Liver (tissue), 9 donors: Measurements from ENCODE around the gene RABL6. TPM values are rescaled to one million over a fixed set of nuclear protein-coding genes. Genes with fewer than 3 reads are reported as not detected.

Experiments used
- DNase-seq: peaks from one replicate; pipeline ENCODE4 v3.0.0-alpha.2; 2017; ENCODE audit warnings: low spot score
- H3K27ac ChIP-seq, 2 donors: one replicate each; pipeline ENCODE4 v1.7.0; 2013; ENCODE audit warnings: inconsistent platforms in 2 of 2, low read length in 2 of 2, control low read depth in 1 of 2, low read depth in 1 of 2, mild to moderate bottlenecking in 1 of 2
- H3K27me3 ChIP-seq, 4 donors: one replicate each; pipeline versions ENCODE4 v1.6.1 to v1.7.0; 2013; ENCODE audit warnings: low read length in 3 of 4, inconsistent platforms in 1 of 4, mild to moderate bottlenecking in 1 of 4, moderate library complexity in 1 of 4; ENCODE audit not compliant: control insufficient read depth in 4 of 4, insufficient read depth in 4 of 4
- H3K36me3 ChIP-seq, 4 donors: one replicate each; pipeline versions ENCODE4 v1.6.1 to v1.7.0; 2013; ENCODE audit warnings: low read length in 3 of 4, mild to moderate bottlenecking in 3 of 4, low read depth in 1 of 4, moderate library complexity in 1 of 4; ENCODE audit not compliant: control insufficient read depth in 4 of 4, insufficient read depth in 3 of 4
- H3K4me1 ChIP-seq, 4 donors: one replicate each; pipeline versions ENCODE4 v1.6.1 to v1.7.0; 2013; ENCODE audit warnings: low read length in 3 of 4, mild to moderate bottlenecking in 3 of 4, moderate library complexity in 1 of 4; ENCODE audit not compliant: control insufficient read depth in 4 of 4, insufficient read depth in 4 of 4
- H3K4me3 ChIP-seq, 3 donors: one replicate each; pipeline versions ENCODE4 v1.6.1 to v1.7.0; 2013; ENCODE audit warnings: low read length in 3 of 3, control low read depth in 1 of 3, low read depth in 1 of 3, mild to moderate bottlenecking in 1 of 3
- H3K9ac ChIP-seq, 2 donors: one replicate each; pipeline ENCODE4 v1.7.0; 2013; ENCODE audit warnings: low read length in 2 of 2, mild to moderate bottlenecking in 2 of 2, moderate library complexity in 2 of 2, control low read depth in 1 of 2, low read depth in 1 of 2
- H3K9me3 ChIP-seq, 4 donors: one replicate each; pipeline versions ENCODE4 v1.6.1 to v1.7.0; 2013; ENCODE audit warnings: low read length in 3 of 4; ENCODE audit not compliant: control insufficient read depth in 4 of 4
- EGR1 ChIP-seq, 2 donors: IDR thresholded peaks; 2 replicates each; pipeline ENCODE4 v1.6.1; 2016 to 2018; ENCODE audit warnings: antibody characterized with exemption in 2 of 2, low read depth in 2 of 2
- FOXA1 ChIP-seq: IDR thresholded peaks from 2 replicates; pipeline ENCODE4 v1.6.1; 2016; ENCODE audit warnings: antibody characterized with exemption
- FOXA2 ChIP-seq: IDR thresholded peaks from 2 replicates; pipeline ENCODE4 v1.6.1; 2016; ENCODE audit warnings: antibody characterized with exemption
- GABPA ChIP-seq, 2 donors: IDR thresholded peaks in 1 of 2; conservative IDR thresholded peaks in 1 of 2; 2 replicates each; pipeline ENCODE4 v1.6.1; 2016; ENCODE audit warnings: antibody characterized with exemption in 2 of 2, mild to moderate bottlenecking in 1 of 2, moderate library complexity in 1 of 2
- HNF4G ChIP-seq: IDR thresholded peaks from 2 replicates; pipeline ENCODE4 v1.6.1; 2016; ENCODE audit warnings: antibody characterized with exemption
- JUND ChIP-seq, 2 donors: IDR thresholded peaks; 2 replicates each; pipeline ENCODE4 v1.6.1; 2016; ENCODE audit warnings: antibody characterized with exemption in 2 of 2
- RAD21 ChIP-seq, 2 donors: IDR thresholded peaks; 2 replicates each; pipeline ENCODE4 v1.6.1; 2016; ENCODE audit warnings: antibody characterized with exemption in 2 of 2, mild to moderate bottlenecking in 2 of 2
- RXRA ChIP-seq, 2 donors: IDR thresholded peaks; 2 replicates each; pipeline ENCODE4 v1.6.1; 2017 to 2018; ENCODE audit warnings: antibody characterized with exemption in 2 of 2, mild to moderate bottlenecking in 1 of 2
- SP1 ChIP-seq: IDR thresholded peaks from 2 replicates; pipeline ENCODE4 v1.6.1; 2018; ENCODE audit warnings: antibody characterized with exemption, mild to moderate bottlenecking
- YY1 ChIP-seq: IDR thresholded peaks from 2 replicates; pipeline ENCODE4 v1.6.1; 2016; ENCODE audit warnings: antibody characterized with exemption, mild to moderate bottlenecking
- WGBS: extraction: QIAGEN DNeasy Blood & Tissue Kit; methylation state at CpG from one replicate; pipeline ENCODE4 v1.1.7; 2013; 5-methylcytosine and 5-hydroxymethylcytosine counted together
- polyA plus RNA-seq, 2 donors: library from polyadenylated mRNA; stranded (reverse) in 1 of 2; unstranded in 1 of 2; fragments of 200-250 nt in 1 of 2; fragments of >200 nt in 1 of 2; fragmentation: Nextera tagmentation in 1 of 2; extraction: Ambion mirVana in 1 of 2; gene quantifications; one replicate each; pipeline versions ENCODE4 v1.2.1 to v1.2.3, GENCODE V29; 2013 to 2015
- total RNA-seq, 2 donors: library from RNA; depleted of rRNA; stranded (reverse); fragments of >200 nt; gene quantifications; one replicate each; pipeline ENCODE4 v1.2.3, GENCODE V29; 2014
- TF ChIP-seq, protein P1 (sequence below): fragments of 150-350 bp; IDR thresholded peaks from 2 replicates; pipeline ENCODE4 v1.5.1; 2017; ENCODE audit warnings: improper control_type of control experiment, low read depth, low read length; ENCODE audit not compliant: missing input control
- TF ChIP-seq, protein P2 (sequence below): IDR thresholded peaks from 2 replicates; pipeline ENCODE4 v1.6.1; 2016; ENCODE audit warnings: antibody characterized with exemption
- TF ChIP-seq, protein P3 (sequence below): IDR thresholded peaks from 2 replicates; pipeline ENCODE4 v1.6.1; 2016; ENCODE audit warnings: antibody characterized with exemption, mild to moderate bottlenecking
- TF ChIP-seq, protein P4 (sequence below): IDR thresholded peaks from 2 replicates; pipeline ENCODE4 v1.6.1; 2016; ENCODE audit warnings: antibody characterized with exemption
- TF ChIP-seq, protein P5 (sequence below): IDR thresholded peaks from 2 replicates; pipeline ENCODE4 v1.6.1; 2016; ENCODE audit warnings: antibody characterized with exemption
- donor health status: healthy.
- donor health status: healthy.
- donor health status: healthy.
- donor health status: healthy.
- donor health status: healthy.

RABL6 gene
- total and polyA plus RNA-seq, 4 donors: 3.6 to 32.6 (median 10.7) TPM

DNA sequence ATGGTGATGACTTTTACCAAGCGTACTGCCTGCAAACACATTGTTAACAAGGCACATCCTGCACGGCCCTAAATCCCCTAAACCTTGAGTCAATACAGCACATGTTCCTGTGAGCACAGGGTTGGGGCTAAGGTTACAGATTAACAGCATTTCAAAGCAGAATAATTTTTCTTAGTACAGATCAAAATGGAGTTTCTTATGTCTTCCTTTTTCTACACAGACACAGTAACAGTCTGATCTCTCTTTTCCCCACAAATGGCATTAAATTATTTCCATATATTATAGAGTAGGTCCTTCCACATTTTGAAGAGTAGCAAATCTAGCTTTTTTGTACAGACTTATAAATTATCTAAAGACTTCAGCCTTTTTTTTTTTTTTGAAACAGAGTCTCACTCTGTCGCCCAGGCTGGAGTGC lies 18.2 kb upstream of the RABL6 start (continued):
- TF ChIP-seq, protein P1, sequence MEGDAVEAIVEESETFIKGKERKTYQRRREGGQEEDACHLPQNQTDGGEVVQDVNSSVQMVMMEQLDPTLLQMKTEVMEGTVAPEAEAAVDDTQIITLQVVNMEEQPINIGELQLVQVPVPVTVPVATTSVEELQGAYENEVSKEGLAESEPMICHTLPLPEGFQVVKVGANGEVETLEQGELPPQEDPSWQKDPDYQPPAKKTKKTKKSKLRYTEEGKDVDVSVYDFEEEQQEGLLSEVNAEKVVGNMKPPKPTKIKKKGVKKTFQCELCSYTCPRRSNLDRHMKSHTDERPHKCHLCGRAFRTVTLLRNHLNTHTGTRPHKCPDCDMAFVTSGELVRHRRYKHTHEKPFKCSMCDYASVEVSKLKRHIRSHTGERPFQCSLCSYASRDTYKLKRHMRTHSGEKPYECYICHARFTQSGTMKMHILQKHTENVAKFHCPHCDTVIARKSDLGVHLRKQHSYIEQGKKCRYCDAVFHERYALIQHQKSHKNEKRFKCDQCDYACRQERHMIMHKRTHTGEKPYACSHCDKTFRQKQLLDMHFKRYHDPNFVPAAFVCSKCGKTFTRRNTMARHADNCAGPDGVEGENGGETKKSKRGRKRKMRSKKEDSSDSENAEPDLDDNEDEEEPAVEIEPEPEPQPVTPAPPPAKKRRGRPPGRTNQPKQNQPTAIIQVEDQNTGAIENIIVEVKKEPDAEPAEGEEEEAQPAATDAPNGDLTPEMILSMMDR: no peak

DNA sequence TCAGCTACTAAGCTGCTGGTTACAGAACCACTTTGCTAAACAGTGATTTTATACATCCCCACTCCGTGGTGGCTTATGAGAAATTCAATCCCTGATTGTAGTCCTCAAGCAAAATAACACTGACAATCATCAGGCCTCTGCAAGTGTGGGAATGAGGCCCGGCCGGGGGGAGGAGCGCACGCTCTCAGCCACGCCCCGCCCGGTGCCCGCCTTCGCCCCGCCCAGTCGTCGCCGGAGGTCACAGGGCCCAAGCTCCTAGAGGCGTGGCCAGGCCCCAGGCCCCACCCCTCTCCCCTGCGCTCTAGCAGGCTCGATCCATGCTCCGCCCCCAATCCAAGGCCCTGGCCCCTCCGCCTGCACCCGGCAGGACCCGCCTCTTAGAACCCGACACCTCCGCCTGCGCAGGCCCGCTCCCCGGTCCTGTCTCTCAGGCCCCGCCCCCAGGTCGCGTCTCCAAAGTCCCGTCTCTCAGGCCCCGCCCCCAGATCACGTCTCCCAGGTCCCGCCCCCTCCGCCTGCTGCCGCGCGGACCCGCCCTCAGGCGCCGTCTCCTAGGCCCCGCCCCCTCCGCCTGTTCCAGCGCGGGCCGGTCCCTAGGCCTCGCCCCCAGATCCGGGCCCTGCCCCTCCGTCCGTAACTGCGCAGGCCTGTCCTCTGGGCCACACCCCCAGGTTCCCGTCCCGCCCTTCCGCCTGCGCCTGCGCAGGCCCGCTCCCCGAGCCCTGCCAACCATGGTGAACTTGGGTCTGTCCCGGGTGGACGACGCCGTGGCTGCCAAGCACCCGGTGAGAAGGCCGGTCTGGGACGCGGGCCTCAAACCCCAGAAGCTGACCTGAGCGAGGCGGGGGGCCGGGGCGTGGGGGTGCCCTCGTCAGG lies 16.9 kb upstream of the RABL6 start, which contains the start of gene TMEM141:
TMEM141 (plus strand) TSS at position 705 of the 876 bp plus-strand sequence; CDS start at position 732, 27 bp downstream.
- peak within 1 kb of the TSS; percentile 91 to 92 for H3K27ac ChIP-seq
- H3K9me3 ChIP-seq: no peaks in the 10 kb centered on the region
- peak in 1 of 2 donors; percentile 79 for TF ChIP-seq GABPA (IDR thresholded peaks at IDR 0.05 in 1 of 2, conservative IDR thresholded peaks at IDR 0.05 in 1 of 2)
- TF ChIP-seq YY1: peak; percentile 66
- peak; percentile 21 to 22 for TF ChIP-seq RAD21 (IDR thresholded peaks at IDR 0.05)
- no peak for TF ChIP-seq HNF4G
- TF ChIP-seq, protein P2, sequence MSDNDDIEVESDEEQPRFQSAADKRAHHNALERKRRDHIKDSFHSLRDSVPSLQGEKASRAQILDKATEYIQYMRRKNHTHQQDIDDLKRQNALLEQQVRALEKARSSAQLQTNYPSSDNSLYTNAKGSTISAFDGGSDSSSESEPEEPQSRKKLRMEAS: peak; percentile 24
- no peak for TF ChIP-seq EGR1 (IDR thresholded peaks at IDR 0.05; ENCODE audit: low read depth in 2 of 2)
- peak; percentile 88 for TF ChIP-seq SP1
- TF ChIP-seq, protein P3, sequence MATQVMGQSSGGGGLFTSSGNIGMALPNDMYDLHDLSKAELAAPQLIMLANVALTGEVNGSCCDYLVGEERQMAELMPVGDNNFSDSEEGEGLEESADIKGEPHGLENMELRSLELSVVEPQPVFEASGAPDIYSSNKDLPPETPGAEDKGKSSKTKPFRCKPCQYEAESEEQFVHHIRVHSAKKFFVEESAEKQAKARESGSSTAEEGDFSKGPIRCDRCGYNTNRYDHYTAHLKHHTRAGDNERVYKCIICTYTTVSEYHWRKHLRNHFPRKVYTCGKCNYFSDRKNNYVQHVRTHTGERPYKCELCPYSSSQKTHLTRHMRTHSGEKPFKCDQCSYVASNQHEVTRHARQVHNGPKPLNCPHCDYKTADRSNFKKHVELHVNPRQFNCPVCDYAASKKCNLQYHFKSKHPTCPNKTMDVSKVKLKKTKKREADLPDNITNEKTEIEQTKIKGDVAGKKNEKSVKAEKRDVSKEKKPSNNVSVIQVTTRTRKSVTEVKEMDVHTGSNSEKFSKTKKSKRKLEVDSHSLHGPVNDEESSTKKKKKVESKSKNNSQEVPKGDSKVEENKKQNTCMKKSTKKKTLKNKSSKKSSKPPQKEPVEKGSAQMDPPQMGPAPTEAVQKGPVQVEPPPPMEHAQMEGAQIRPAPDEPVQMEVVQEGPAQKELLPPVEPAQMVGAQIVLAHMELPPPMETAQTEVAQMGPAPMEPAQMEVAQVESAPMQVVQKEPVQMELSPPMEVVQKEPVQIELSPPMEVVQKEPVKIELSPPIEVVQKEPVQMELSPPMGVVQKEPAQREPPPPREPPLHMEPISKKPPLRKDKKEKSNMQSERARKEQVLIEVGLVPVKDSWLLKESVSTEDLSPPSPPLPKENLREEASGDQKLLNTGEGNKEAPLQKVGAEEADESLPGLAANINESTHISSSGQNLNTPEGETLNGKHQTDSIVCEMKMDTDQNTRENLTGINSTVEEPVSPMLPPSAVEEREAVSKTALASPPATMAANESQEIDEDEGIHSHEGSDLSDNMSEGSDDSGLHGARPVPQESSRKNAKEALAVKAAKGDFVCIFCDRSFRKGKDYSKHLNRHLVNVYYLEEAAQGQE: peak; percentile 4
- peak within 1 kb of the TSS; percentile 67 to 78 (median 75) for H3K4me3 ChIP-seq
- H3K9ac ChIP-seq: peak within 1 kb of the TSS; percentile 60 to 76
- peak; percentile 100 for DNase-seq
- WGBS: under 1% methylated on average over 70 of the region's 70 CpGs
- H3K4me1 ChIP-seq: peaks cover 6 to 62% (median 51%) of the 10 kb centered on the region in 4 donors
- H3K36me3 ChIP-seq: peaks cover 0 to 2% (median under 1%) of the 10 kb centered on the region in 4 donors
- H3K27me3 ChIP-seq: no peaks in the 10 kb centered on the region

DNA sequence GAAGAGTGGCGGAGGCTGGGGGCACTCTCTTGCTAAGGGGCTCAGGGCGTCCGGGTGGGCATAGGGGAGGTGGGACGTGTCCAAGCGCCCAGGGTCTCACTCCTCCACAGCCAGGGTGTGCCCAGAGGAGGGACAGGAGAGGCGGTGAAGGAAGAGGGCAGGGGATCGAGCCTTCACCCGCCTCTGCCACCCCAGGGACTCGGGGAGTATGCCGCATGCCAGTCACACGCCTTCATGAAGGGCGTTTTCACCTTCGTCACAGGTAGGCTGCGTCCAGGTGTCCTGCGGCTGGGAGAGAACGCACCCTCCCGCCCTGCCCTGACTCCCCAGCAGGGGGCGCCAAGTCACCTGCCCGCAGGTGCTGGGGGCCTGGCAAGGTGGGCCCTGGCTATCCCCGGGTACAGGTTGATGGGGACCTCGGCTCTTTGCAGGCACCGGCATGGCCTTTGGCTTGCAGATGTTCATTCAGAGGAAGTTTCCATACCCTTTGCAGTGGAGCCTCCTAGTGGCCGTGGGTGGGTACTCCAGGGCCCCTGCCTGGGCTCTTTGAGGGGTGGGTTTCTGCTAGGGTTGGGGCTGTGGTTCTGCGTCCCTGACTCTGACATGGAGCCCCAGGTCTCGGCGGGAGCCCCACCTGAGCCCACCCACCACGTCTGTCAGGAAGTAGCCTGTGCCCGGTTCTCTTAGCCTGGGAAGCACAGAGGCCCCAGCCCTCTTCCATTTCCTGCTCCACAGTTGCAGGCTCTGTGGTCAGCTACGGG lies 16.1 kb upstream of the RABL6 start:
- WGBS: 7% methylated on average over 29 of the region's 29 CpGs
- peaks cover 6 to 54% (median 44%) of the 10 kb centered on the region in 4 donors for H3K4me1 ChIP-seq
- peak; percentile 75 for DNase-seq
- H3K27ac ChIP-seq: peak overlapping the region; percentile 91 to 92
- no peaks in the 10 kb centered on the region for H3K27me3 ChIP-seq
- peaks cover 0 to 2% (median under 1%) of the 10 kb centered on the region in 4 donors for H3K36me3 ChIP-seq
- H3K4me3 ChIP-seq: peak overlapping the region; percentile 67 to 78 (median 75)
- peak overlapping the region; percentile 60 to 67 for H3K9ac ChIP-seq
- no peaks in the 10 kb centered on the region for H3K9me3 ChIP-seq
- TF ChIP-seq JUND (IDR thresholded peaks at IDR 0.05) (no peak), RAD21 (IDR thresholded peaks at IDR 0.05) (peak; percentile 72 to 76), FOXA1 (no peak), FOXA2 (no peak), RXRA (IDR thresholded peaks at IDR 0.05) (no peak), YY1 (no peak)
- TF ChIP-seq, protein P4, sequence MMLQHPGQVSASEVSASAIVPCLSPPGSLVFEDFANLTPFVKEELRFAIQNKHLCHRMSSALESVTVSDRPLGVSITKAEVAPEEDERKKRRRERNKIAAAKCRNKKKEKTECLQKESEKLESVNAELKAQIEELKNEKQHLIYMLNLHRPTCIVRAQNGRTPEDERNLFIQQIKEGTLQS: no peak
- TF ChIP-seq, protein P1: peak; percentile 75
- TF ChIP-seq, protein P5, sequence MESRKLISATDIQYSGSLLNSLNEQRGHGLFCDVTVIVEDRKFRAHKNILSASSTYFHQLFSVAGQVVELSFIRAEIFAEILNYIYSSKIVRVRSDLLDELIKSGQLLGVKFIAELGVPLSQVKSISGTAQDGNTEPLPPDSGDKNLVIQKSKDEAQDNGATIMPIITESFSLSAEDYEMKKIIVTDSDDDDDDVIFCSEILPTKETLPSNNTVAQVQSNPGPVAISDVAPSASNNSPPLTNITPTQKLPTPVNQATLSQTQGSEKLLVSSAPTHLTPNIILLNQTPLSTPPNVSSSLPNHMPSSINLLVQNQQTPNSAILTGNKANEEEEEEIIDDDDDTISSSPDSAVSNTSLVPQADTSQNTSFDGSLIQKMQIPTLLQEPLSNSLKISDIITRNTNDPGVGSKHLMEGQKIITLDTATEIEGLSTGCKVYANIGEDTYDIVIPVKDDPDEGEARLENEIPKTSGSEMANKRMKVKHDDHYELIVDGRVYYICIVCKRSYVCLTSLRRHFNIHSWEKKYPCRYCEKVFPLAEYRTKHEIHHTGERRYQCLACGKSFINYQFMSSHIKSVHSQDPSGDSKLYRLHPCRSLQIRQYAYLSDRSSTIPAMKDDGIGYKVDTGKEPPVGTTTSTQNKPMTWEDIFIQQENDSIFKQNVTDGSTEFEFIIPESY: no peak
